OCI-LY1 (cell line): ENCODE measurements around the gene LRRC42.

Experiments
- H2AFZ ChIP-seq: fragments of 200-600 bp; sonication (generic), shearing (Covaris generic); 2 replicates; pipeline ENCODE4 v1.6.0; 2014; ENCODE audit warnings: antibody characterized with exemption, mild to moderate bottlenecking, low read length
- H3F3A ChIP-seq: fragments of 200-600 bp; sonication (generic), shearing (Covaris generic); 2 replicates; pipeline ENCODE4 v1.6.0; 2014; ENCODE audit warnings: mild to moderate bottlenecking, antibody characterized with exemption, low read length, moderate library complexity; ENCODE audit not compliant: insufficient read depth
- H3K27ac ChIP-seq: fragments of 200-600 bp; sonication (generic); 2 replicates; pipeline ENCODE4 v1.5.1; 2014; ENCODE audit warnings: low read length, mixed run types, mild to moderate bottlenecking, low read depth; ENCODE audit not compliant: poor library complexity, severe bottlenecking
- H3K27me3 ChIP-seq: fragments of 200-600 bp; sonication (generic); 2 replicates; pipeline ENCODE4 v1.6.0; 2014; ENCODE audit warnings: antibody characterized with exemption, mild to moderate bottlenecking, low read length, moderate library complexity; ENCODE audit not compliant: insufficient read depth
- H3K36me3 ChIP-seq: fragments of 200-600 bp; sonication (generic); 2 replicates; pipeline ENCODE4 v1.6.1; 2014; ENCODE audit warnings: mild to moderate bottlenecking, antibody characterized with exemption, low read length, moderate library complexity, mixed read lengths; ENCODE audit not compliant: insufficient read depth
- H3K4me1 ChIP-seq: fragments of 200-600 bp; sonication (generic); 2 replicates; pipeline ENCODE4 v1.5.1; 2014; ENCODE audit warnings: mild to moderate bottlenecking, low read length, moderate library complexity; ENCODE audit not compliant: insufficient read depth, severe bottlenecking
- H3K4me2 ChIP-seq: fragments of 200-600 bp; sonication (generic), shearing (Covaris generic); 2 replicates; pipeline ENCODE4 v1.6.1; 2014; ENCODE audit warnings: low read length
- H3K4me3 ChIP-seq: fragments of 200-600 bp; sonication (generic); 2 replicates; pipeline ENCODE4 v1.5.1; 2014; ENCODE audit warnings: low read length, low read depth, mild to moderate bottlenecking, mixed read lengths; ENCODE audit not compliant: poor library complexity, severe bottlenecking
- H3K79me2 ChIP-seq: fragments of 200-600 bp; shearing (Covaris generic); 2 replicates; pipeline ENCODE4 v1.6.1; 2016; ENCODE audit warnings: mixed run types, low read length, mixed read lengths; ENCODE audit not compliant: insufficient read depth
- H3K9ac ChIP-seq: fragments of 200-600 bp; sonication (generic), shearing (Covaris generic); 2 replicates; pipeline ENCODE4 v1.6.1; 2014; ENCODE audit warnings: mild to moderate bottlenecking, low read length, mixed read lengths
- H3K9me2 ChIP-seq: fragments of 200-600 bp; sonication (generic), shearing (Covaris generic); 2 replicates; pipeline ENCODE4 v1.6.1; 2014; ENCODE audit warnings: low read depth, mild to moderate bottlenecking, low read length, mixed read lengths
- H3K9me3 ChIP-seq: fragments of 200-600 bp; shearing (Covaris generic); 2 replicates; pipeline ENCODE4 v1.6.1; 2014; ENCODE audit warnings: low read length, mixed read lengths
- H4K20me1 ChIP-seq: fragments of 200-600 bp; sonication (generic), shearing (Covaris generic); 2 replicates; pipeline ENCODE4 v1.6.0; 2016; ENCODE audit warnings: mild to moderate bottlenecking, low read length; ENCODE audit not compliant: insufficient read depth
- EZH2 ChIP-seq: fragments of 200-600 bp; sonication (generic), shearing (Covaris generic); IDR thresholded peaks from 2 replicates; pipeline ENCODE4 v1.8.0; 2017; ENCODE audit warnings: borderline replicate concordance, mixed run types, mild to moderate bottlenecking, antibody characterized with exemption, low read length, moderate library complexity, mixed read lengths
- TF ChIP-seq, protein P1 (sequence below): fragments of 200-600 bp; sonication (generic), shearing (Covaris generic); IDR thresholded peaks from 2 replicates; pipeline ENCODE4 v1.5.1; 2017; ENCODE audit warnings: mild to moderate bottlenecking, antibody characterized with exemption, low read length, moderate library complexity, mixed read lengths

Gene LRRC42

DNA sequence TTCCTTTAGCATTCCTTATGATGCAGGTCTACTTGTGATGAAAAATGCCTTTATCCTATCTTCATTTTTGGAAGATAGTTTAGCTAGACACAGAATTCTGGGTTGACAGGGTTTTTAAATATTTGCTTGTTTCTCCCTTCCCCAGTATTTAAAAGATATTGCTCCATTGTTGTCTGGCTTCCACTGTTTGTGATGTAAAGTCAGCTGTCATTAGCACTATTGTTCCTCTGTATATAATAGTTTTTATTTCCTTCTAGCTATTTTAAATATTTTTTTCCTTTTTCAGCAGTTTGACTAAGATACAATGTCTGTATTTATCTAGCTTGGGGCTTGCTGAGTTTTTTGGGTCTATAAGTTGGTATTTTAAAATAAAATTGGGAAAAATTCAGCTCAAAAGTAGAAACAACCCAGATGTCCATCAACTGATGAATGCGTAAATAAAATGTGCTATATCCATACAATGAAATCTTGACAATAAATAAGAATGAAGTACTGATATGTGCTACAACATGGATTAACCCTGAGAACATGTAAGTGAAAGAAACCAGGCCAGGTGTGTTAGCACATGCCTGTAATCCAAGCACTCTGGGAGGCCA, 11.9 kb upstream of the LRRC42 start:
- H3K9ac ChIP-seq: no peak overlapping the region
- H3K4me3 ChIP-seq: no peak overlapping the region
- H3K27ac ChIP-seq: no peak overlapping the region
- H3K27me3 ChIP-seq: no peaks in the 10 kb centered on the region
- no peaks in the 10 kb centered on the region for H3K9me2 ChIP-seq
- no peak overlapping the region for H3K4me2 ChIP-seq
- peaks cover 78% of the 10 kb centered on the region for H3K36me3 ChIP-seq
- H3F3A ChIP-seq: no peaks in the 10 kb centered on the region
- H3K79me2 ChIP-seq: no peaks in the 10 kb centered on the region
- no peak for TF ChIP-seq EZH2
- TF ChIP-seq, protein P1, sequence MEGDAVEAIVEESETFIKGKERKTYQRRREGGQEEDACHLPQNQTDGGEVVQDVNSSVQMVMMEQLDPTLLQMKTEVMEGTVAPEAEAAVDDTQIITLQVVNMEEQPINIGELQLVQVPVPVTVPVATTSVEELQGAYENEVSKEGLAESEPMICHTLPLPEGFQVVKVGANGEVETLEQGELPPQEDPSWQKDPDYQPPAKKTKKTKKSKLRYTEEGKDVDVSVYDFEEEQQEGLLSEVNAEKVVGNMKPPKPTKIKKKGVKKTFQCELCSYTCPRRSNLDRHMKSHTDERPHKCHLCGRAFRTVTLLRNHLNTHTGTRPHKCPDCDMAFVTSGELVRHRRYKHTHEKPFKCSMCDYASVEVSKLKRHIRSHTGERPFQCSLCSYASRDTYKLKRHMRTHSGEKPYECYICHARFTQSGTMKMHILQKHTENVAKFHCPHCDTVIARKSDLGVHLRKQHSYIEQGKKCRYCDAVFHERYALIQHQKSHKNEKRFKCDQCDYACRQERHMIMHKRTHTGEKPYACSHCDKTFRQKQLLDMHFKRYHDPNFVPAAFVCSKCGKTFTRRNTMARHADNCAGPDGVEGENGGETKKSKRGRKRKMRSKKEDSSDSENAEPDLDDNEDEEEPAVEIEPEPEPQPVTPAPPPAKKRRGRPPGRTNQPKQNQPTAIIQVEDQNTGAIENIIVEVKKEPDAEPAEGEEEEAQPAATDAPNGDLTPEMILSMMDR: no peak
- peaks cover 12% of the 10 kb centered on the region for H3K9me3 ChIP-seq
- no peaks in the 10 kb centered on the region for H3K4me1 ChIP-seq
- no peak overlapping the region for H2AFZ ChIP-seq
- no peaks in the 10 kb centered on the region for H4K20me1 ChIP-seq

DNA sequence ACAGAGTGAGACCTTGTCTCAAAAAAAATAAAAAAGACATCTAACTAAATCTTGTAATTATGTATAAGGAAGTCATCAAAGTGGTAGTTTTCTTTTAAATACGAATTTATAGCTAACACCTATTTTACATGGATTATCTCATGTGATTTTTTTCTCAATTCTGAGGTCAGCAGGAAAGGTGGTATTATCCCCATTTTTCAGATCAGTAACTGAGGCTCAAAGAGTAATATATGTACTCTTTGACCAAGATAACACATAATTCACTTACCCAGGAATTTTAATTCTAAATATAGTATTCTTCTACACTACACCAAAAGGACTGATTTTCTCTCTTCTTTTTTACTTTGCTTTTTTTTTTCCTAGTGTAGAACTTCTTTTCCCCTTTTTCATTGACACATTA, 9.7 kb upstream of the LRRC42 start:
- TF ChIP-seq, protein P1: no peak
- TF ChIP-seq EZH2: no peak

GRCh38 chr1:53938136-53938830, 7.9 kb upstream of the LRRC42 start:
- Histone ChIP-seq H3K79me2 (peaks cover 11% of the 10 kb centered on the region), H3K27me3 (no peaks in the 10 kb centered on the region), H3K27ac (no peak overlapping the region), H3K4me3 (no peak overlapping the region), H3K9me2 (no peaks in the 10 kb centered on the region), H3F3A (no peaks in the 10 kb centered on the region), H3K36me3 (peaks cover 65% of the 10 kb centered on the region), H3K4me2 (no peak overlapping the region), H3K9ac (no peak overlapping the region), H2AFZ (no peak overlapping the region), H3K9me3 (peaks cover 12% of the 10 kb centered on the region), H3K4me1 (peaks cover 3% of the 10 kb centered on the region), H4K20me1 (no peaks in the 10 kb centered on the region)
- TF ChIP-seq, protein P1: no peak
- TF ChIP-seq EZH2: no peak

More for the DNA sequence above, 9.7 kb upstream of the LRRC42 start:
- Histone ChIP-seq H4K20me1 (no peaks in the 10 kb centered on the region), H3F3A (no peaks in the 10 kb centered on the region), H3K9me2 (no peaks in the 10 kb centered on the region), H3K9ac (no peak overlapping the region), H3K79me2 (no peaks in the 10 kb centered on the region; the same call in 1 of the 2 replicates), H3K27ac (no peak overlapping the region), H2AFZ (no peak overlapping the region), H3K4me1 (no peaks in the 10 kb centered on the region), H3K9me3 (peaks cover 12% of the 10 kb centered on the region), H3K27me3 (no peaks in the 10 kb centered on the region), H3K36me3 (peaks cover 79% of the 10 kb centered on the region), H3K4me3 (no peak overlapping the region), H3K4me2 (no peak overlapping the region)
